GM18907 (cell line): ENCODE measurements around the gene RAB3IL1.
A peak's percentile ranks its signal among the peaks of the same experiment; 100 is the strongest.

Source experiments
- ATAC-seq: cut with Tn5 transposase; IDR thresholded peaks from one replicate; pipeline ENCODE4 v1.9.1; 2021; ENCODE audit warnings: mild to moderate bottlenecking, moderate library complexity; ENCODE audit not compliant: unreplicated experiment

The RAB3IL1 gene

DNA sequence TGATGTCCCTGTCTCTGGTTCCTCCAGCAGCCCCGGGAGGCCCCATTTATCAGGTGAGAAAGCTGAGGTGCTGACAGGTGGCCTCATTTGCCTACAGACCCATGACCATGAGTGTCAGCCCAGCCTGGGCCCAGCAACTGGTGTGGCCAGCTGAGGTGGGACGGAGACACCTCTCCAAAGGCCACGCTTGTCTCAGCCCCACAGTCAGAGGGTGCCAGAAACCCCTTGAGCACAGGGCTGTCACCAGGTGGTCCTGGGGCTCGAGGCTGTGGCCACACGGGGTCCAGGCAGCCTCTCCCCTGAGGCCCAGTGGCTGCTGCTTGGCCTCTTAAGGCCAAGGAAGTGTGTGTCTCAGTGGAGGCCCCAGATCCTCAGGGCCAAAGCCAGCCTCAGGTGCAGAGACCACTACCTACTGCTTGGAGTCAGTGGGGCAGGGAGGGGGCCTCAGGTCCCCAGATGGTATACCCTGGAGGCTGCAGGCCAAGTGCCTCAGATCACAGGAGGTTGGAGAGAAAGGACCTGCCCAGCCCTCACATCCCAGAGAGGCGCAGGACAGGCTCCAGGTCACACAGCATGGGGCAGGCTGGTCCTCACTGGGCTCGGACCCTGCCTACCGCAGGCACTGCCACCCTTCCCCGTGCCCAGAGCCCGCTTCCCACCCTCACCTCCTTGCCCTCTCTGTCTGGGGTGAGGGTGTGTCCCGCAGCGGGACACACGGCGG, 11.4 kb downstream of the RAB3IL1 start:
- no peak for ATAC-seq

DNA sequence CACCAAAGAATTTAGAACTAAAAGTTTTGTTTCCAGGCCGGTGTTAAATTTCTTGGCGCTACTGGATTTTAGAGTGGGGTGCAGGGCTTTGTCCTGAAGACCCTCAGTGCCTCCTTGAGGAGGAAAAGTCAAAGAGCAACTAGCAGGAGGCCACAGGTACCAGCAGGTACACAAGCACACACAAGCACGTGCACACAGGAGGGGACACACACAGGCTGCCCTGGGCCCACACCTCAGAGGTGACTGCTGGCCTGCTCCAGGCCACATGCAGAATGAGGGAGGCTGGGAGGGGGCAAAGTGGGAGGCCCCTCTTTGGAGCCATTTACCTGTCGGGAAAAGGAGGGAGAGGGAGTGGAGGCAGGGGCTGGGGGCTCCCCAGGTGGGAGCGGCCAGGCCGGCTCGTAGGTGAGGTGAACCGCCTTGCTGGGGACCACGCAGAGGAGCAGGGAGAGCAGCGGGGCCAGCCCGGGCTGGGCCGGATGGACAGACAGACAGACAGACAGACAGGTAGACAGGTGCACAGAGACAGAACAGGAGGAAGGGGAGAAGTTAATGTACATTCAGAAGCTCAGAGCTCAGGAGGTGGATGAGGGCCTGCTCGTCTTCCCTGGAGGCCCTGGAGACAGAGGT, 12.2 kb downstream of the RAB3IL1 start:
- ATAC-seq, result no peak

DNA sequence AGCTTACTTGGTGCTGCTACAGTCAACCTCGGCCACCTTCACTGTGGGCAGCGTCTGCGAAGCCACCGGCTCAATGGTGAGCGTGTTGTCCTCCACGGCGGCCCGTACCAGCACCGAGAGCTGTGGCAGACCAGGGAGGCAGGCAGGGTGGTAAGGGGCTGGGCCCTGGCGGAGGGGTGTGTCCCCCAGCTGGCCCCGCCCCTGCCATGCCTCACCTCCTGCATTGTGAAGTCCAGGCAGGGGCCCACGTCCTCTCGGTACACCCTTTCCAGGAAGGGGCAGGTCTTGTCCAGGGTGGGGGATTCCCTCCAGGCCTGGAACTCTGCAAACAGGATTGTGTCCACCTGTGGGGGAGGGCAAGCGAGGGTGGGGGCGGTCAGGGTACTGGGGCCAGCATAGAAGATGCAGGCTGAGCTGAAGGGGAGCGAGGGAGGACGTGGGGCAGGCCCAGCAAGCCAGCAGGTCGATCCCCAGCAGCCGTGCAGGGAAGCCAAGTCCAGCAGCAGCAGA, 12.8 kb downstream of the RAB3IL1 start:
- no peak for ATAC-seq

DNA sequence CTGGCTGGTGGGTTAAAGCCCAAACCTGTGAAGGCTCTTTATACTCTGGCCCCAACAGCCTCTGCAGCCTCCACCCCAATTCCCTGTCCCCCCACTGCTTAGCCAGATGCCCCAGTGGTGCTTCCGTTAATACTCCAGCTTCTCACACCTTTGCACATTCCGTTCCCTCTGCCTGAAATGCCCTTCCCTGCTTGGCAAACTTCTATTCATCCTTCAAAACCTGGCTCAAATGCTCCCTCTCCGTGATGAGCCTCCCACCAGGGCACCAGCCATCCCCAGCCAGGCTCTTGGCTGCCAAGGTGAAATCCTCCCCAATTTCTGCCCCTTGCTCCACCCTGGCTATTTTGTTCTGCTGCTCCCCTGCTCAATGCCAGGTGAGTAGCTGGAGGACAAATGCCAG, 13.5 kb downstream of the RAB3IL1 start:
- ATAC-seq, result no peak

DNA sequence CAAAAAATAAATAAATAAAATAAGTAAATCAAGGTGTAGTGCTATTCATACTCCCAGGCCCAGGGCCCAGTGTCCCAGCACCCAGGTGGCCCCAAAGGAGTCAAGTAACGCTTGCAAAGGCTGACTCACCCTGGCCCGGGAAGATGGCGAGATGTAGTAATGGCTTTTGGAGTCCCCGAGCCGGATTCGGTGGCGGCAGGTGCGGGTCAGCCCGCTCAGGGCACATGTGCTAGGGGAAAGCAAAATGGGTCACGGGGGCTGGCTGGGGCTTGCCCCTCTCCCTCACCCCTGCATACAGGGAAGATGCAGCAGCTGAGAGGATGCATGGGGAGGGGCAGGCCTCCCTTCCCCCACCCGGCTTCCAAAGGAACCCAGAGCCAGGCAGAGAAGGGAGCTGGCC, 15.1 kb downstream of the RAB3IL1 start:
- ATAC-seq, result no peak

DNA sequence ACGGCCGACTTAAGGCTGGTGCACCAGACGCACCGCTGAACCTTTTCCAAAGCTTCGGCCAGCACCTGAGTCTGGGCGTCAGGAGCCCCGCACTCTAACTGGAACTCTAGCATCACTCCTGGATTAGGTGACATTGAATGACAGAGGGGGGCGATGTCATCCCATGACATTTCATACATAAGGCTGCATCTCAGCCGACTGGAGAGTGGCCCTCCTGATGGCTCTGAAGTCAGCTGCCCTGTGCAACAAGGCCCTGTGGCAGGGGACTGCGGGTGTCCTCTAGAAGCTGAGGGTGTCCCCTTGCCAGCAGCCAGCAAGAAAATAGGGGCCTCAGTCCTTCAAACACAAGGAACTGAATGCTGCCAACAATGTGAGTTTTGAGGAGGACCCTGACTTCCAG, 16.0 kb downstream of the RAB3IL1 start:
- ATAC-seq, result no peak

DNA sequence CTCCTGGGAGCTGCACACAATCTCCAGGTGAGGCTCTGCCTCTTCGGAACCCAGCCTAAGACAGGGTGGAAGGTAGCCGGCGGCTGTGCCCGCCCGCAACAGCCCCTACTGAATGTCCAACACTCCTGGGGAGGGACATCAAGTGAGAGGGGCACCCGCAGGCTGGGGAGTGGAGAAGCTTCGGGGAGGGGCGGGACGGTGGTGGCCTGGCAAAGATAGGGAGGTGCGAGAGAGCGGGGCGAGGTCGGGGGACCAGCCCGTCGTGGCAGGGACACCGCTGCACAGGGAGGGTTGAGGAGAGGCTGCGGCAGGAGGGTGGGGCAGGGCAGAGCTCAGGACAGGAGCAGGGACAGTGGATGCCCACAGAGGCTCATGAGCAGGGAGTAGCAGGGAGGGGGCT, 17.1 kb downstream of the RAB3IL1 start:
- ATAC-seq, result no peak

DNA sequence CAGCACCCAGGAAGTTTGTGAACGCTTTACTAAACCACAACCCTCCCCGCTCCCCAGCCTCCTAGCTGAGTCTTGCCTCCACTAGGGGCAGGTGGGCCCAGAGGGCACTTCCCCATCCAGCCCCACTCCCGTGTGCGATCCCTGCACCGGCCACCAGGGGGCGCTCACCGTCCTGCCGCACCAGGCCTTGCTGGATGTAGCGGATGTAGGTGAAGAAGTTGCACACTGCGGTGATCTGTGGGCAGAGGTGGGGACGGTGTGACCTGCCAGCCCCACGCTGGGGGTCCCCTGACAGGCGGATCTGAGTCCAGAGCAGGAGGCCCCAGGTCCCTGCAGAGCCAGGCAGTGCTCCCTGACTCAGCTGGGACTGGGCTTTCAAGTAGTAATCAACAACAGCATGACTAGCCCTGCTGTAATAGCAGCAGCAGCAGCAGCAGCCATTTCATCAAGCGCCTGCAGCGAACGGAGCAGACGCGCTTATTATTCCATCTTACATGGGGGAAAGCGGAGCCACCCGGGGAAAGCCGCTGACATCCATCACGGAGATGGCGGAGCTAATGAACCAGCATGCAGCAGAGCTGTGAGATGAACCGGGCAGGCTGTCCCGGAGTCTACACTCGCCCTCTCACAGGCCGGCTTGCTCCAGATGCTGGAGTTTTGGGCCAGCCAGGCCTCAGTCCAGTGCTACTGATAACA, 18.1 kb downstream of the RAB3IL1 start:
- peak; percentile 71 for ATAC-seq

DNA sequence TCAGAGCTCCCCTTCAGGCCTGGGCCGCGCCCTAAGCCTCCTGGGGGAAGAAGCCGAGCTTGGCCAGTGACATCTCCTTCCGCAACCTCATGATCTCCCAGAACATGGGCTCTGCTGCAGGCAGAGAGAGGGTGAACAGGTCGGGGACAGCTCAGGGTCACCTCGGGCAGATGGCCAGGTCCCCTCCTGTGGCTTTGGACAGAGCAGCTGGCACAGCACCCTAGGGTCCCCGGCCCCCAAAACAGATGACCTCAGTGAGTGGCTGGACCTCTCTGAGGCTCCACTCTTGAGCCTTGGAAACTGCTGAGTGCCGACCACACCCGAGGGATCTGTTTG, 19.2 kb downstream of the RAB3IL1 start:
- no peak for ATAC-seq

DNA sequence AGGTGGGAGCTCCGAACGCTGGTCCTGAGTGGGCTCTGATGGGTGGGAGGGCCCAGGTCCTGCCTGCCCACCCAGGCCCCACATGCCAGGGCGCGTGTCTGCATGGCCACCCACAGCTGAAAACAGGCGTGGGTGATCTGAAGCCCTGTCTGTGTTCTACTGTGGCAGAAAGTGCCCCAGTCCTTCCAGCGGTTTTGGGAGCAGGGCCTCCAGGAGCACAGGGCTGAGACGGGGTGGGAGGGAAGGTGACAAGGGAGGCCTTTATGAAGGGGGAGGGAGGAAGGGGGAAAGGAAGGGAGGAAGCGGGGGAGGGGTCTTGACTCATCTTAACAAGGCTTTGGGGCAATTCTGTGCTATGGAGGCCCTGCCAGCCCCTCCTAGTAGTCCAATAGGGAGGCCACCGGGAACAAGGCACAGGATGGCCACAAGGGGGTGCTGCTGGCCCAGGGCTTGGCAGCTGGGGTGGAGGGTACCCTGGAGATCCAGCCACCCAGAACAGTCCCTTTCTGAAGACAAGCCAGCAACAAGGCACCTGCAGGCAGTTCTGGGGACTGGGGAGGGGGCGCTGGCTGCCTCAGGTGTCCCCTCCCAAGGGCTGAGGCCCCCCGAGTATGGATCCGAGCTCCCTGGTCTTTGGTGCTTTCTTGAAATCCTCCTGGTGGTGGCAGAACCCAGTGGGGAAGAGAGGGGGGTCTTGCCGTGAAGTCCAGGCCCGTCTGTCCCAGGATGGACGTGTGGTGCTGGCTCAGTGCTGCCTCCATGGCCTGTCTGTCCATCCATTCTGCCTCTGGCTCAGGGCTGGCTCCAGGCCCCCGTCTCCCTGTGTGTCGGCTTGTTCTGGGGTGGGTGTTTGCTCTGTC, 19.7 kb downstream of the RAB3IL1 start:
- ATAC-seq, result no peak

DNA sequence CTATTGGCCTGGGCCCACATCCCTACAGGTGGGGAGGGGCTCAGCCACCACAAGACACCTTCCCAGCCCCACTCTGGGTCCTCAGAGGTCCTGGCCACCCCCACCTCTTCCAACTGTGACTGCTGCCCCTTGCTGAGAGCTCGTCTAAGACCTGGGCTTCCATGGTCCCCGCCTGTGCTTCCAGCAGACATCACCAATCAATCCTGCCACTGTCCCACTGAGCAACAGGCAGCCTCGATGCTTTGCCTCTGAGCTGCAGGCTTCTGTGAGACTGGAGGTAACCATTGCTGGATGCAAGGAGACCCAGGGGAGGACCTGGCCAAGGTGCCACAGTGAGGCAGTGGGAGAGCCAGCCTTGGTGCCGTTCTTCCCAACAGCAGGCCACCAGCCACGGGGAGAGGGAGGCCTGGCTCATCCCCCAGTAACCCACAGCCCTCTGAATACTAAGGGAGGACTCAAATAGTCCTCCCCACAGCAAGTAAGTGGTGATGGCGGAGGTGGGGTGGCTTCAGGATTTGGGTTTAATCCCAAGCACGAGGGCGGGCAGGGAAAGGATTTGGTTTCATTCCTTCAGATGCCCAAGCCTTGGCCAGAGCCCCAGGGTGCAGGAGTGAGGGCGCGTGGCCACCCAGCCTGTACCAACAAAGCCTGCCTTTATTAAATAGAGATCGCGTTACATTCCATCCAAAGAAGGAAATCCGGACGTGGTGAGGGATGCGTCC, 20.5 kb downstream of the RAB3IL1 start:
- ATAC-seq, result no peak

DNA sequence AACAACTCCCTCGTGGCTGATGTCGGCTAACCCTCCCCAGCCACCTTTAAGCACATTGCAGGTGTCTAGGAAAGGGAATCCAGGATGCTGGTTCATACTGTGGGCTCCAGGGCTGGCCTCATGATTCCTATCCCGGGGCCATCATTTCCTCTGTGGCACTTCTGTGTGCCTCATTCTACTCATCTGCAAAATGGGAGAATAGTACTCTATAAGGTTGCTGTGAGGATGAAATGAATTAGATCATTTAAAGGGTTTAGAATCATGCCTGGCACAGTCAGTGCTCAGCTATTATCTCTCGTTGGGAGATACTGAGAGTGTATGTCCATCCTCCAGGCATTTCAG, 21.7 kb downstream of the RAB3IL1 start:
- no peak for ATAC-seq

DNA sequence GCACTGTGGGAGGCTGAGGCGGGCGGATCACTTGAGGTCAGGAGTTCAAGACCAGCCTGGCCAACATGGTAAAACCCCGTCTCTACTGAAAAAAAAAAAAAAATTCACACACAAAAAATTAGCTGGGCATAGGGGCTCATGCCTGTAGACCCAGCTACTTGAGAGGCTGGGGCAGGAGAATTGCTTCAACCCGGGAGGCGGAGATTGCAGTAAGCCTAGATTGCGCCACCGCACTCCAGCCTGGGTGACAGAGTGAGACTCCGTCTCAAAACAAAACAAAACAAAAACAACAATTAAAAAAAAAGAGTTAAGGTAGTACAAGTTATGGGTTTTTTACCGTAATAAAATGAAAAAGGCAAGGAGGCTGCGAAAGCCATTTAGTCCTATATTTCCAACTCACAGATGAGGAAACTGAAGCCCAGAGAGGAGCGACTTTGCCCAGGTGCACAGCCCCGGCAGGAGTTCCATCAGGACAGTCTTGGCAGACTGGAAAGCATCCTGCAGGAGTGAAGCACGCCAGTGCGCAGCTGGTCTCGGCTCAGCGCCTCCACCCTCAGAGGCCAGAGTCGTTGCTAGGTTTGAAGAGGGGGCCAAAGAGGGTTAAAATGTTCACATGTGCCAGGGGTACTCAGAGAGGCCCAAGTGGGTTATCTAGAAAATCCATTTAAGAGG, 22.2 kb downstream of the RAB3IL1 start:
- no peak for ATAC-seq

DNA sequence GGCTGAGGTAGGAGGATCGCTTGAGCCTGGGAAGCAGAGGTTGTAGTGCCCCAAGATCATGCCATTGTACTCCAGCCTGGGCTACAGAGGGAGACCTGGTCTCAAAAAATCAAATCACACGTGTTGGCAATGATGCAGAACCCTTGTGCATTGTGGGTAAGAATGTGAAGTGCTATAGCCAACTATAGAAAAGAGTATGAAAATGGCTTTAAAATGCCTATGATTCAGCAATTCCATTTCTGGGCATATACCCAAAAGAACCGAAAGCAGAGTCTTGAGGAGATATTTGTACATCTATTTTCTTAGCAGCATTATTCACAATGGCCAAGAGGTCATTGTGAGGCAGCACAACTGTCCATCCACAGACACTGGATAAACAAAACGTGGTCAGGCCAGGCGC, 23.4 kb downstream of the RAB3IL1 start:
- no peak for ATAC-seq

DNA sequence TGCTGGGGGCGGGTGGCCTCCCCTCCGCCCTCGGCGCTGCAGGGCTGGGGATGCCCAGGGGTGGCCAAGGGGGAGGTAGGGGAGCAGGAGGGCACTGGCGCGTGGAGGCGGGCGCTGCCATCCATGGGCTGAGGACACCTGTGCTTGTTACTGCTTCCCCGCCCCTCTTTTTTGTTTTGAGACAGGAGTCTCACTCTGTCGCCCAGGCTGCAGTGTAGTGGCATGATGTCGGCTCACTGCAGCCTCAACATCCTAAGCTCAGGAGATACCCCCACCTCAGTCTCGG, 25.3 kb downstream of the RAB3IL1 start:
- ATAC-seq, result peak; percentile 32

DNA sequence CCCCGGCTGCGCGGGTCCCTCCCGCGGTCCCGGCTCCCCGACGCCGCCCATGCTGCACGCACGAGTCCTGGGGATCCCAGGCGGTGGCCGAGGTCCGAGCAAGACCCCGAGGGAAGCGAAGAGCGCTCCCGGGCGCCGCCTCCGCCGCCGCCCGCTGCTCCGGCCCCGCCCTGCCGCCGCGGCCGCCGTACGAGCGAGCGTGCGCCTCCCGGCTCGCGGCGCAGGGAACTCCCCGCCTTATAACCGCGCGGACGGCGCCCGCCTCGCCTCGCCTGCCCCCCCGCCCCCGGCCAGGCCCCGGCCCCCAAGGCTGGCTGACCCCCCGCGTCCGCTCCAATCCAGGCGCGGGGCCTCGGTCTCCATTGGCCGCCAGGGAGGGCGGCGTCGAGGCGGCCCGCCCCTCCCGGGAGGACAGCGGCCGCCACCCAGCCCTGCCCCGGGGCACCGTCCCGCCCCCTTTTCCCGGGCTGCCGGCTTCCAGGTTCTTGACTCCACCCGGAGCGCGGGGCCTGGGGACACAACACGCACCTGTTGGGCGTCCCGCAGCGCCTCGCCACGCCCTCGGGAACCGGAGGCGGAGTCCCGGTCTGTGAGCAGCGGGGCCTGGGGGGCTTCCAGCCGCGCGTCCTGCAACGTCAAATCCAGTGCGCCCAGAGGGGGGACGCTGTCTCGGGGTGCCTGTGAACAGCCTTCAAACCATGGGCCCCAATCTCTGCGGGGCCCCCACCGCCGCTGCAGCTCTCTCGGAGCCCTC, 25.9 kb downstream of the RAB3IL1 start, which contains the start of gene FADS3:
TSS of gene FADS3 (minus strand) at position 215 of the 754 bp plus-strand sequence. CDS start at position 51, 164 bp downstream.
- ATAC-seq, result peak; percentile 69

DNA sequence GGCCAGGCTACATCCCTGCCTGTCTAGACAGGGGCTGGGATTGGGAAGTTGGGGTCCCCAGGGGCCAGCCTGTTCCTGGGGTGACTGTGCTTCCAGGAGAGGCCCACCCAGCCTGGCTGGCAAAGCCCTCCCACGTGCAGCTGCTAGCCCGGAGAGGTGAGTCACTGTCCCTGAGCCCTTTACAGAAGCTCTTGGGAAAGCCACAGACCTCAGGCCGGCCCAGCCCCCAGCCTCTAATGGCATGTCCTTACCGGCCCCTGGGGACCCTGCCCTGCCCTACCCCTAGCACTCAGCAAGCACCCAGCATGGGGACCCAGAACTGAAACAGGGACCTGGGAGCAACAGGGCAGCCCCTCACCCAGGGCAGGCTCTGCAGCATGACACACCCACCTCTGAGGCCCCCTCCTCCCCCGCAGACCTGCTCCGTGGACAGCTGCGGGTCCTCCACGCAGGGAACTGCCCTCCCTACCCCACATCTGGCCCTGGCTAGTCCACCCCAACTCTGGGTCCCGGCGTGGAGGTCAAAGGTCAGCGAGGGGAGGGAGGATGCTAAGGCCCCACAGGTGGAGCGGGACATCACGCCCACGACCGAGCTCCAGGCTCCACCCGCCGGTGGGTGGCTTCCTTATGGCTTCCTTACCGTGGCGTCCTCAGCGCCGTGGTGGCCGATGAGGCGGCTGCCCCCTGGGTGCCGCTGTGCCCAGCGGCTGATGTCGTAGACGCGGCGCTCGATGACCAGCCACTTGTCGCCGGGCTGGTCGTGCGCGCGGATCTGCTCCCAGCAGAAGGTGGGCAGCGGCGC, 26.6 kb downstream of the RAB3IL1 start:
- ATAC-seq, result peak; percentile 23

DNA sequence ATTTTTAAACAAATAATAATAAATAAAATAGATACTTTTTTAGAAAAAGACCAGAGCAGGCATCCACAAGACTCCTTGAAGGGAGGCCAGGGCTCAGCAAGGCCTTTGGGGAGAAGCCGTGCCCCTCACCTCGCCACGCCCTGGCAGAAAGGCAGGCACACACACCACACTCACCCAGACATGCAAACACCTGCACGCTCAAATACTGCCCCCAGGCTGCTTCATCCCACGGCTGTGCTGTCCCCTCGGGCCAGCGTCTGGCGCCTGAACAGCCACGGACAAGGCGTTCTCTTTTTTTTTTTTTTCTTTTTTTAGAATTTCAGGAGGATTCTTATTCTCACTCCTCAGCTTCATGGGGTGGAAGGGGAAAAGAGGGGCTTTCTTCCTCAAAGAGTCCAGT, 27.5 kb downstream of the RAB3IL1 start:
- ATAC-seq, result no peak

DNA sequence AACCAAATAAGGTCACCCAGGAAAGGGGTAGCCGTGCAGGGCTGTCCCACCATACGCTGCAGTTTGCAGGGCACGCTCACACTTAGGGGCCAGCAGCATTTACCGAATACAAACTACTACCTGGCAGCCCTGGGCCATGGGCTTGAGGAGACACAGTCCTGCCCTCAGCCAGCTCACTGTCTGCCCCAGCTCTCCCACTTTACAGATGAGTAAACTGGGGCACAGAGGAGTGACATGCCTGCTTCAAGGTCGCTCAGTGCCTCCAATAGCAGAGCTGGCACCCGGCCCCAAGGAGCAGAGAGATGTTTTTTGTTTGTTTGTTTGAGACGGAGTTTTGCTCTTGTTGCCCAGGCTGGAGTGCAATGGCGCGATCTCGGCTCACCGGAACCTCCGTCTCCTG, 28.8 kb downstream of the RAB3IL1 start:
- ATAC-seq, result no peak
